H9 (cell line): ENCODE measurements around the gene LY6G6F. TPM values are rescaled to one million over a fixed set of nuclear protein-coding genes. Genes with fewer than 3 reads are reported as not detected.

Source experiments
- DNase-seq: peaks from one replicate; pipeline ENCODE4 v3.0.0-alpha.2; 2017
- H2AFZ ChIP-seq: one replicate; pipeline ENCODE4 v1.6.1; 2013; ENCODE audit warnings: mild to moderate bottlenecking, low read length, control low read depth, moderate library complexity
- H2AK5ac ChIP-seq: 2 replicates; pipeline ENCODE4 v1.6.1; 2013; ENCODE audit warnings: low read length, control low read depth, mixed read lengths; ENCODE audit not compliant: insufficient read length
- H2BK120ac ChIP-seq: one replicate; pipeline ENCODE4 v1.6.1; 2013; ENCODE audit warnings: low read depth, mild to moderate bottlenecking, low read length, control low read depth, inconsistent platforms; ENCODE audit not compliant: poor library complexity, severe bottlenecking
- H2BK12ac ChIP-seq: 2 replicates; pipeline ENCODE4 v1.6.1; 2013; ENCODE audit warnings: low read length, control low read depth, mixed read lengths, low read depth; ENCODE audit not compliant: insufficient read length
- H2BK15ac ChIP-seq: 2 replicates; pipeline ENCODE4 v1.6.1; 2013; ENCODE audit warnings: low read depth, low read length, control low read depth
- H2BK20ac ChIP-seq: one replicate; pipeline ENCODE4 v1.6.1; 2013; ENCODE audit warnings: low read depth, mild to moderate bottlenecking, low read length, control low read depth, inconsistent platforms; ENCODE audit not compliant: poor library complexity, severe bottlenecking
- H2BK5ac ChIP-seq: 2 replicates; pipeline ENCODE4 v1.6.1; 2013; ENCODE audit warnings: low read length, control low read depth, mixed read lengths; ENCODE audit not compliant: insufficient read length
- H3K14ac ChIP-seq: 2 replicates; pipeline ENCODE4 v1.6.1; 2013; ENCODE audit warnings: low read length, control low read depth; ENCODE audit not compliant: insufficient read depth
- H3K18ac ChIP-seq: 2 replicates; pipeline ENCODE4 v1.6.1; 2013; ENCODE audit warnings: low read depth, mild to moderate bottlenecking, mixed read lengths, low read length, control low read depth; ENCODE audit not compliant: insufficient read length
- H3K23ac ChIP-seq: 2 replicates; pipeline ENCODE4 v1.6.1; 2013; ENCODE audit warnings: low read length, control low read depth, mixed read lengths, low read depth; ENCODE audit not compliant: insufficient read length
- H3K23me2 ChIP-seq: 2 replicates; pipeline ENCODE4 v1.6.1; 2013; ENCODE audit warnings: low read depth, mild to moderate bottlenecking, mixed read lengths, low read length, control low read depth; ENCODE audit not compliant: insufficient read length, poor library complexity, severe bottlenecking
- H3K27ac ChIP-seq: 2 replicates; pipeline ENCODE4 v1.5.1; 2013; ENCODE audit warnings: low read length, control low read depth, mixed read lengths, low read depth; ENCODE audit not compliant: insufficient read length
- H3K27me3 ChIP-seq: 2 replicates; pipeline ENCODE4 v1.6.1; 2013; ENCODE audit warnings: low read length, control low read depth, inconsistent platforms; ENCODE audit not compliant: insufficient read depth
- H3K4ac ChIP-seq: 2 replicates; pipeline ENCODE4 v1.6.1; 2013; ENCODE audit warnings: low read depth, mild to moderate bottlenecking, control low read depth, inconsistent platforms, low read length, moderate library complexity
- H3K4me1 ChIP-seq: 2 replicates; pipeline ENCODE4 v1.6.1; 2013; ENCODE audit warnings: low read length, control low read depth, inconsistent platforms; ENCODE audit not compliant: insufficient read depth
- H3K4me2 ChIP-seq: 2 replicates; pipeline ENCODE4 v1.6.1; 2013; ENCODE audit warnings: low read length, control low read depth, mixed read lengths; ENCODE audit not compliant: insufficient read length, insufficient read depth
- H3K56ac ChIP-seq: 2 replicates; pipeline ENCODE4 v1.6.1; 2013; ENCODE audit warnings: low read depth, mild to moderate bottlenecking, mixed read lengths, low read length, control low read depth; ENCODE audit not compliant: insufficient read length
- H3K79me1 ChIP-seq: 2 replicates; pipeline ENCODE4 v1.6.1; 2013; ENCODE audit warnings: low read depth, mild to moderate bottlenecking, moderate library complexity, low read length, control low read depth, inconsistent platforms; ENCODE audit not compliant: insufficient read depth, poor library complexity, severe bottlenecking
- H3K79me2 ChIP-seq: 2 replicates; pipeline ENCODE4 v1.6.1; 2013; ENCODE audit warnings: low read length, control low read depth, inconsistent platforms; ENCODE audit not compliant: insufficient read depth
- H3K9ac ChIP-seq: 2 replicates; pipeline ENCODE4 v1.6.1; 2013; ENCODE audit warnings: low read length, control low read depth, mixed read lengths; ENCODE audit not compliant: insufficient read length; ENCODE audit errors: extremely low read depth
- H3K9me3 ChIP-seq: one replicate; pipeline ENCODE4 v1.6.1; 2013; ENCODE audit warnings: low read depth, low read length, inconsistent platforms; ENCODE audit not compliant: control insufficient read depth
- H3T11ph ChIP-seq: one replicate; pipeline ENCODE4 v1.6.1; 2013; ENCODE audit warnings: mild to moderate bottlenecking, low read length, control low read depth, inconsistent platforms
- H4K20me1 ChIP-seq: one replicate; pipeline ENCODE4 v1.6.1; 2013; ENCODE audit not compliant: control insufficient read depth, insufficient read length, insufficient read depth
- H4K5ac ChIP-seq: 2 replicates; pipeline ENCODE4 v1.6.1; 2013; ENCODE audit warnings: low read depth, mild to moderate bottlenecking, mixed read lengths, low read length, control low read depth; ENCODE audit not compliant: insufficient read length
- H4K8ac ChIP-seq: replicated peaks from 2 replicates; pipeline ENCODE4 v1.6.1; 2013; ENCODE audit warnings: low read length, control low read depth, mixed read lengths, low read depth; ENCODE audit not compliant: insufficient read length
- H4K91ac ChIP-seq: 2 replicates; pipeline ENCODE4 v1.6.1; 2013; ENCODE audit warnings: low read depth, mild to moderate bottlenecking, moderate library complexity, mixed read lengths, low read length, control low read depth; ENCODE audit not compliant: insufficient read length
- H3K27ac Mint-ChIP-seq, 3 experiments: 2 replicates in 2 of 3; 3 replicates in 1 of 3; pipeline ENCODE4 v1.8.0; 2020 to 2021; ENCODE audit warnings: mixed read lengths in 3 of 3, mild to moderate bottlenecking in 1 of 3, moderate library complexity in 1 of 3
- H3K27me3 Mint-ChIP-seq: 2 replicates; pipeline ENCODE4 v1.8.0; 2021; ENCODE audit warnings: low read depth, mild to moderate bottlenecking, moderate library complexity, mixed read lengths
- H3K36me3 Mint-ChIP-seq, 3 experiments: 2 replicates in 2 of 3; 3 replicates in 1 of 3; pipeline ENCODE4 v1.8.0; 2020 to 2021; ENCODE audit warnings: low read depth in 3 of 3, mixed read lengths in 3 of 3; ENCODE audit not compliant: insufficient read depth in 1 of 3
- H3K4me1 Mint-ChIP-seq, 2 experiments: 2 replicates each; pipeline ENCODE4 v1.8.0; 2020; ENCODE audit warnings: mixed read lengths in 2 of 2
- H3K4me3 Mint-ChIP-seq, 2 experiments: 2 replicates in 1 of 2; 3 replicates in 1 of 2; pipeline ENCODE4 v1.8.0; 2020 to 2021; ENCODE audit warnings: mild to moderate bottlenecking in 2 of 2, mixed read lengths in 2 of 2, moderate library complexity in 1 of 2
- H3K9me3 Mint-ChIP-seq, 2 experiments: 2 replicates in 1 of 2; 3 replicates in 1 of 2; pipeline ENCODE4 v1.8.0; 2020; ENCODE audit warnings: mild to moderate bottlenecking in 2 of 2, mixed read lengths in 2 of 2, moderate library complexity in 1 of 2
- WGBS: extraction: QIAGEN DNeasy Blood & Tissue Kit; methylation state at CpG from one replicate; pipeline ENCODE4 v1.1.7; 2013; ENCODE audit warnings: missing lambda C conversion rate, low lambda C conversion rate, mixed read lengths; ENCODE audit not compliant: insufficient read length; ENCODE audit errors: extremely low coverage; 5-methylcytosine and 5-hydroxymethylcytosine counted together
- total RNA-seq: library from RNA; stranded (reverse); gene quantifications from 2 replicates; pipeline ENCODE4 v1.2.1, GENCODE V29; 2021
- TF ChIP-seq, protein P1 (sequence below): fragments of 200-600 bp; sonication (generic); conservative IDR thresholded peaks from 3 replicates; pipeline ENCODE4 v1.8.0; 2021; ENCODE audit warnings: antibody characterized with exemption, mild to moderate bottlenecking

Gene LY6G6F
- total RNA-seq, 1 experiment from 2014 or later = not detected

DNA sequence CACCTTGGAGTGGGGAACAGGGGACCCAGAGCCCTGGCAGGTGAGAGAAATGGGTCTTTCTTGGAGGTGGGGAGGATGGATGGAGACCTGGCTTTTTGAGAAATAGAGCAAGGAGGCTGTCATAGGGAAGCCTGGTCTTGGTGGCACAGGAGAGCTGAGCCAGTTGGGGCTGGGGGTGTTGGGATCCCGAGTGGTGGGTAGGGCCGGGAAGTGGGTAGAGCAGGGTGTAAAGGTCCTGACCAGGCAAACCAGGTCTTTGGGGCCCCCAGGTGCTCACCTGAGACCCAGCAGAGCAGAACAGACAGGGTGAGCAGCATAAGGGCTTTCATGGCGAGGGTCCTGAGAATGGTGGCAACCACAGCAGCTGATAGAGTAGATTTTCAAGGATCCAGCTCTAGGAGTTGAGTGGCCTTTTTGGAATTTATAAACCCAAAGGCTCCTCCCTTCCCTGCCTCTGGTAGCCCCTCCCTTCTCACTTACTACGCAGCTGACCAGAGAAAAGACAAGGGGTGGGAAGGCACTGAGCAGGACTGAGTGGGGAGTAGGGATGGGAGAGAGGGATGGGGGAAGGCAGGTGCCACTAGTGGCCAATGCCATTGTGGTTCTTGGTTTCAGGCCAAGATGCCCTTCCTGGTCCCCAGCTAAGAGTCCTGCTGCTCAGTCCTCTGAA is 14.8 kb downstream of the LY6G6F start, which contains the start of gene LY6G6C:
Gene LY6G6C, minus strand, starts transcription at position 396 of the 670 bp plus-strand sequence. Its CDS starts 67 bp downstream, at position 329.
- no peak within 1 kb of the TSS for H3K18ac ChIP-seq
- H4K5ac ChIP-seq = no peak within 1 kb of the TSS
- H3K4ac ChIP-seq = no peak within 1 kb of the TSS
- H3K27ac ChIP-seq = no peak within 1 kb of the TSS
- H2BK5ac ChIP-seq = no peak within 1 kb of the TSS
- no CpG with 5 or more reads among the region's 4 CpGs for WGBS
- H3K9me3 ChIP-seq = no peaks in the 10 kb centered on the region
- no peak within 1 kb of the TSS for H2BK20ac ChIP-seq
- H2BK15ac ChIP-seq = no peak within 1 kb of the TSS
- H3K27me3 Mint-ChIP-seq = no peaks in the 10 kb centered on the region
- no peaks in the 10 kb centered on the region for H4K20me1 ChIP-seq
- no peaks in the 10 kb centered on the region for H3K27me3 ChIP-seq
- no peak within 1 kb of the TSS for H2AK5ac ChIP-seq
- H3K36me3 Mint-ChIP-seq = peaks cover 0 to 11% (median 10%) of the 10 kb centered on the region in 3 experiments; a peak in 5 of 7 replicates
- no peak within 1 kb of the TSS for H4K8ac ChIP-seq
- no peaks in the 10 kb centered on the region for H3K9me3 Mint-ChIP-seq
- no peak within 1 kb of the TSS for H2AFZ ChIP-seq
- H3K56ac ChIP-seq = no peak within 1 kb of the TSS
- no peak within 1 kb of the TSS for H3K23ac ChIP-seq
- H3K79me2 ChIP-seq = no peaks in the 10 kb centered on the region
- no peak within 1 kb of the TSS for H3K27ac Mint-ChIP-seq
- H3K23me2 ChIP-seq = no peaks in the 10 kb centered on the region
- H2BK12ac ChIP-seq = no peak within 1 kb of the TSS
- H3T11ph ChIP-seq = no peak within 1 kb of the TSS
- no peak within 1 kb of the TSS for H4K91ac ChIP-seq
- H3K4me2 ChIP-seq = no peak within 1 kb of the TSS
- no peak within 1 kb of the TSS for H3K4me3 Mint-ChIP-seq
- H3K14ac ChIP-seq = no peak within 1 kb of the TSS
- no peak within 1 kb of the TSS for H2BK120ac ChIP-seq
- H3K4me1 ChIP-seq = peaks cover 6% of the 10 kb centered on the region; the same call in 1 of the 2 replicates
- no peak for DNase-seq
- H3K79me1 ChIP-seq = no peaks in the 10 kb centered on the region
- TF ChIP-seq, protein P1, sequence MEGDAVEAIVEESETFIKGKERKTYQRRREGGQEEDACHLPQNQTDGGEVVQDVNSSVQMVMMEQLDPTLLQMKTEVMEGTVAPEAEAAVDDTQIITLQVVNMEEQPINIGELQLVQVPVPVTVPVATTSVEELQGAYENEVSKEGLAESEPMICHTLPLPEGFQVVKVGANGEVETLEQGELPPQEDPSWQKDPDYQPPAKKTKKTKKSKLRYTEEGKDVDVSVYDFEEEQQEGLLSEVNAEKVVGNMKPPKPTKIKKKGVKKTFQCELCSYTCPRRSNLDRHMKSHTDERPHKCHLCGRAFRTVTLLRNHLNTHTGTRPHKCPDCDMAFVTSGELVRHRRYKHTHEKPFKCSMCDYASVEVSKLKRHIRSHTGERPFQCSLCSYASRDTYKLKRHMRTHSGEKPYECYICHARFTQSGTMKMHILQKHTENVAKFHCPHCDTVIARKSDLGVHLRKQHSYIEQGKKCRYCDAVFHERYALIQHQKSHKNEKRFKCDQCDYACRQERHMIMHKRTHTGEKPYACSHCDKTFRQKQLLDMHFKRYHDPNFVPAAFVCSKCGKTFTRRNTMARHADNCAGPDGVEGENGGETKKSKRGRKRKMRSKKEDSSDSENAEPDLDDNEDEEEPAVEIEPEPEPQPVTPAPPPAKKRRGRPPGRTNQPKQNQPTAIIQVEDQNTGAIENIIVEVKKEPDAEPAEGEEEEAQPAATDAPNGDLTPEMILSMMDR = no peak
- H3K4me1 Mint-ChIP-seq = peaks cover 19 to 23% of the 10 kb centered on the region in 2 experiments
- no peak within 1 kb of the TSS for H3K9ac ChIP-seq
